AG04450 (cell line): ENCODE results near the gene RCAN1. TPM values are rescaled to one million over a fixed set of nuclear protein-coding genes. Genes with fewer than 3 reads are reported as not detected.

Experiments used
- CTCF ChIA-PET: fragments of 300-600, 350-600 bp; formaldehyde crosslinking; extraction: SDS; loops from one replicate; lab custom pipeline; 2022; ENCODE audit warnings: antibody characterized with exemption, inconsistent platforms; lab: Charles Lee
- POLR2A ChIA-PET: fragments of 350-600 bp; formaldehyde crosslinking; extraction: SDS; loops from one replicate; lab custom pipeline; 2021; ENCODE audit warnings: antibody characterized with exemption, inconsistent platforms; lab: Yijun Ruan, JAX
- DNase-seq: peaks from one replicate; pipeline ENCODE4 v3.0.0-alpha.2; 2011; ENCODE audit warnings: low read depth, low spot score
- H3K27ac ChIP-seq: one replicate; pipeline ENCODE4 v1.5.1; 2012; ENCODE audit warnings: low read depth, low read length, control low read depth
- H3K27me3 ChIP-seq: one replicate; pipeline ENCODE4 v1.6.0; 2012; ENCODE audit warnings: low read length; ENCODE audit not compliant: control insufficient read depth, insufficient read depth
- H3K4me3 ChIP-seq: 2 replicates; pipeline ENCODE4 v1.5.1; 2011; ENCODE audit warnings: mild to moderate bottlenecking, low read depth, low read length, control low read depth
- H3K9me3 ChIP-seq: 2 replicates; pipeline ENCODE4 v1.5.1; 2012; ENCODE audit warnings: low read length; ENCODE audit not compliant: control insufficient read depth, insufficient read depth
- CTCF ChIP-seq: IDR thresholded peaks from 2 replicates; pipeline ENCODE4 v1.5.1; 2011; ENCODE audit warnings: low read depth, low read length, control low read depth, inconsistent platforms
- polyA plus RNA-seq: library from polyadenylated mRNA; depleted of rRNA; stranded (reverse); fragments of >200 nt; gene quantifications from 2 replicates; pipeline ENCODE4 v1.2.3, GENCODE V29; 2011

The RCAN1 gene
- polyA plus RNA-seq, 1 experiment = 50.6 TPM

GRCh38 chr21:34553151-34553952 lies 61.6 kb downstream of the RCAN1 start:
- TF ChIP-seq CTCF = no peak
- POLR2A ChIA-PET = interaction anchor here (0.6 to 2.2 kb wide), 4 partner anchors 22 to 1529 kb away, joined by 3 to 15 read pairs (median 4); no protein-coding TSS in a partner anchor
- CTCF ChIA-PET = interaction anchor here (0.7 to 2.0 kb wide), 4 partner anchors 12 to 49 kb away, joined by 3 to 8 read pairs (median 4); no protein-coding TSS in a partner anchor
- peak overlapping the region; percentile 84 for H3K27ac ChIP-seq
- H3K4me3 ChIP-seq = peak overlapping the region; percentile 34
- no peak for DNase-seq
- H3K27me3 ChIP-seq = no peaks in the 10 kb centered on the region
- H3K9me3 ChIP-seq = peaks cover 2% of the 10 kb centered on the region; the same call in 1 of the 2 replicates

GRCh38 chr21:34552360-34553098 lies 62.4 kb downstream of the RCAN1 start:
- ChIA-PET POLR2A (interaction anchor here (0.6 to 2.2 kb wide), 4 partner anchors 23 to 1530 kb away, joined by 3 to 15 read pairs (median 4); no protein-coding TSS in a partner anchor), CTCF (interaction anchor here (0.7 to 2.0 kb wide), 4 partner anchors 11 to 50 kb away, joined by 3 to 8 read pairs (median 4); no protein-coding TSS in a partner anchor)
- Histone ChIP-seq H3K9me3 (peaks cover 2% of the 10 kb centered on the region; the same call in 1 of the 2 replicates), H3K27me3 (no peaks in the 10 kb centered on the region), H3K27ac (peak overlapping the region; percentile 84), H3K4me3 (peak overlapping the region; percentile 34)
- no peak for DNase-seq
- no peak for TF ChIP-seq CTCF

- ChIA-PET POLR2A (no interaction called here), CTCF (no interaction called here)
- DNase-seq = no peak
- no peak for TF ChIP-seq CTCF
- no peak overlapping the region for H3K27ac ChIP-seq
- no peak overlapping the region for H3K4me3 ChIP-seq
- peaks cover 1% of the 10 kb centered on the region; the same call in 1 of the 2 replicates for H3K9me3 ChIP-seq
- no peaks in the 10 kb centered on the region for H3K27me3 ChIP-seq
Observed at GRCh38 chr21:34550182-34550799, 64.6 kb downstream of the RCAN1 start.

GRCh38 chr21:34548781-34549376 lies 66.0 kb downstream of the RCAN1 start:
- no peaks in the 10 kb centered on the region for H3K9me3 ChIP-seq
- H3K4me3 ChIP-seq = no peak overlapping the region
- no peak for TF ChIP-seq CTCF
- no peak overlapping the region for H3K27ac ChIP-seq
- no peaks in the 10 kb centered on the region for H3K27me3 ChIP-seq
- POLR2A ChIA-PET = no interaction called here
- no peak for DNase-seq
- CTCF ChIA-PET = no interaction called here
